Measurements from ENCODE around the gene PRSS53. TPM values are rescaled to one million over a fixed set of nuclear protein-coding genes. Genes with fewer than 3 reads are reported as not detected.

Gene PRSS53
- total RNA-seq, 4 donors from 2014 or later = 2.3 to 3.8 (median 2.7) TPM

DNA sequence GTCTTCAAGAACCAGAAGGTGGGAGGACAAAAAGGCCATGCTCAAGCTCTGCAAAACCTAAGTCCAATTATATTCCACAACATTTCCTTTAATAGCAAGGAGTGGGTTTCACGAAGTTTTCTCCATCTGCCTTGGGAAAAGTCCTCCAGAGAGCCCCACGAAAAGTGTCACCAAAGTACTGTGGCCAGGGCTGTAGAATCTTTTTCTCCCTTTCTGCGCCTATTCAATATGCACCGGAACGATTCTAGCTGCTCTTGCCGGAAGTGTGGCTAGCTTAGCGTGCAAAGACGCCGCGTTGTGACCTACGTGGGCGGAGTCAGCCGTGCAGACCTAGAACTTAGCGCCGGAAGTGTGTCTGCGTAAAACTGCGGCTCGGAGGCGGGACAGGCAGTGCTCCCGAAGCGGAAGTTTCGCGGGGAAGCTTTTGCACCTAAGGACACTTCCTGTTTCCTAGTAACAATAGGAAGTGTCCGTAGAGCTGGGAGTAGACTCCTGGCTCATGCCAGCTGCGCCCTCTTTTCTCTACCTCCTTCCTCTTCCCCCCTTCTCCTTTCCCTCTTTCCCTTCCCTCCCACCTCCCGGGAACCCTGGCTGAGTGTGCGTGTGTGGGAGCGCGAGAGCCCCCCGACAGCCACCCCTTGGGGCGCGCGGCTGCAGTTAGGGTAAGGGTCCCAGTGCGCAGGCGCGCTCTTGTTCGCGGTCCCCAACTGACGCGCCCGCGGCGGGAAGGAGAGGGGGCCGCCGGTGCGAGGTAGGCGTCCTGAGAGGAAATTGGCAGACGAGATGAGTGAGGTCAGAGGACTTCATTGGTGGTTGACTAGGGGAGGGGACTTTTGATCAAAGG lies 14.6 kb downstream of the PRSS53 start, which contains the start of the genes ZNF646 and ZNF668:
TSS of gene ZNF646 (plus strand) at position 453 of the 844 bp plus-strand sequence. CDS start 1,903 bp downstream, outside the sequence.
TSS of gene ZNF668 (minus strand) at position 271 of the 844 bp plus-strand sequence. CDS start 9,781 bp downstream, outside the sequence.
- no peak for TF ChIP-seq POLR2A (IDR thresholded peaks at IDR 0.05)
- TF ChIP-seq, protein P1, sequence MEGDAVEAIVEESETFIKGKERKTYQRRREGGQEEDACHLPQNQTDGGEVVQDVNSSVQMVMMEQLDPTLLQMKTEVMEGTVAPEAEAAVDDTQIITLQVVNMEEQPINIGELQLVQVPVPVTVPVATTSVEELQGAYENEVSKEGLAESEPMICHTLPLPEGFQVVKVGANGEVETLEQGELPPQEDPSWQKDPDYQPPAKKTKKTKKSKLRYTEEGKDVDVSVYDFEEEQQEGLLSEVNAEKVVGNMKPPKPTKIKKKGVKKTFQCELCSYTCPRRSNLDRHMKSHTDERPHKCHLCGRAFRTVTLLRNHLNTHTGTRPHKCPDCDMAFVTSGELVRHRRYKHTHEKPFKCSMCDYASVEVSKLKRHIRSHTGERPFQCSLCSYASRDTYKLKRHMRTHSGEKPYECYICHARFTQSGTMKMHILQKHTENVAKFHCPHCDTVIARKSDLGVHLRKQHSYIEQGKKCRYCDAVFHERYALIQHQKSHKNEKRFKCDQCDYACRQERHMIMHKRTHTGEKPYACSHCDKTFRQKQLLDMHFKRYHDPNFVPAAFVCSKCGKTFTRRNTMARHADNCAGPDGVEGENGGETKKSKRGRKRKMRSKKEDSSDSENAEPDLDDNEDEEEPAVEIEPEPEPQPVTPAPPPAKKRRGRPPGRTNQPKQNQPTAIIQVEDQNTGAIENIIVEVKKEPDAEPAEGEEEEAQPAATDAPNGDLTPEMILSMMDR (IDR thresholded peaks at IDR 0.05) = no peak
- DNase-seq (ENCODE audit: low spot score in 2 of 2) = peak; percentile 99

DNA sequence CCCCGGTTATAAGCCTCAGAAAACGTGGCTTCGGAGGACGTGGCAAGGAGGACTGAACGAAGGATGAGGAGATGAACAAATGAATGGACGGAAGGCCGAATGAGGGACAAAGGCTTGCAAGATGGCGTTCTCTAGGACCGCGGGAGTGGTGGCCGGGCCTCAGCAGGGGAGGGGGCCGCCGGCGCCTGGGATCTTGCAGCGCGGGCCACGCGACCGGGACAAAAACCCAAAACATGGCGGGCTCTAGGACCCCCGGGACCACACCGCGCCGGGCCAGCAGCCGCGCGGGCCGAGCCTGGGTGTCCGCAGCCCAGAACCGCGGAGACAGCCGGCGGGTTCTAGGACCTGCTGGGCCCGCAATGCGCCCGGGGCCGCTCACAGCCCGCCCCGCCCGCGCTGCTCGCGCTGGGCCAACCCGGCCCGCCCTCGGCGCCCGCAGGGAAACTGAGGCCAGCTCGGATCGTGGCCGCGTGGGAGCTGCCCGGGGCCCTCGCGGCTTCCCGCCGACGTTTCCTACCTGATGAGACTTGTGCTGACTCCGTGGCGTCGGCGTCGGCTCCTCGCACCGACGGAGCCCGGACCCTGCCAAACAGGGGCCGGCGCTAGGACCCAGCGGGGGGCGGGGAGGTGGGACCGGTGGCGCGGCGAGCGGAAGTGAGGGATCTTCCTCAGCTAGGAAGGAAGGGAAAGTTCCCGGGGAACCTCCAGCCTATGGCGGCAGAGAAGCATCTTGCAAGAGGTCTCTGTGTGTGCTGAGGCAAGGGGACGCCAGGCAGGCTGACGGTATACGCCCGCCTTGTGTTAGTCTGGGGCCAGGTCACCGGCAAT lies 15.4 kb downstream of the PRSS53 start:
- H3K4me3 ChIP-seq (ENCODE audit: low read depth, poor library complexity, severe bottlenecking) = peak overlapping the region; percentile 61
- DNase-seq (ENCODE audit: low spot score in 2 of 2) = peak; percentile 89 to 98
- intact Hi-C loops (cut with DNase I; ENCODE audit: low total_unique reads) = no loop called here
- 0 to 1% methylated on average over 35 to 77 of the region's 83 CpGs for WGBS, 2 donors
- TF ChIP-seq POLR2A (IDR thresholded peaks at IDR 0.05) = no peak
- TF ChIP-seq, protein P1 (IDR thresholded peaks at IDR 0.05) = no peak

More for the DNA sequence above, 14.6 kb downstream of the PRSS53 start, which contains the start of the genes ZNF646 and ZNF668:
- intact Hi-C loops (cut with DNase I; ENCODE audit: low total_unique reads) = no loop called here
- peak within 1 kb of the TSS; percentile 99 for H3K4me3 ChIP-seq (ENCODE audit: low read depth, poor library complexity, severe bottlenecking)
- WGBS, 2 donors = 1% methylated on average over 47 to 48 of the region's 48 CpGs

DNA sequence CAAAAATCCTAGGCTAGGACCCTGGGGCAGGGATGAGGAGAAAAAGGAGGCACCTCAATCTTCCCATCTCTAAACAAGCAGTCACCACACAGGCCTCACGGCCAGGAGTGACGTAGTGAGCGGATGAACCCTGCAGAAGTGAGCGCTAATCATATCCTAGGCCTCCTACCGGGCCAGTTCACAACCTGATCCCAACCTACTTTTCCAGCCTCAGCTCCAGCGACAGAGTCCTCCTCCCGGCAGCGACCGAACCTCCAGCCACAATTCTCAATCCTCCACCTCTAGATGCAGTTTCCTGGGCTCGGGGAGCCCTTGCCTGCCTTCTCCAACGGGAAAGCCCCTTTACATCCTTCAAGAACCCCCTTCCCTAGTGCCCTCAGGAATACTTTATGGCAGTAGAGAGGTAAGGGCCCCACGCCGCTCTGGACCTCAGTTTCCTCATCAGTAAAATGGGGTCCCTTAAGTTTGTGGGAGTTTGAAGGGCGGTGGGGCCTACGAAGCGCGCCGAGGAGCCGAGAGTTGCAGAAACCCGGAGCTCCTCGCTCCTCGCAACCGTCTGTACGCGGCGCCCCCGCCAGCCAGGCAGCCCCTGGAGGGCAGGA lies 16.1 kb downstream of the PRSS53 start:
- intact Hi-C loops (cut with DNase I; ENCODE audit: low total_unique reads) = no loop called here
- peak in 1 of 2 donors; percentile 83 for DNase-seq (ENCODE audit: low spot score in 2 of 2)
- peak overlapping the region; percentile 61 for H3K4me3 ChIP-seq (ENCODE audit: low read depth, poor library complexity, severe bottlenecking)
- no peak for TF ChIP-seq POLR2A (IDR thresholded peaks at IDR 0.05)
- TF ChIP-seq, protein P1 (IDR thresholded peaks at IDR 0.05) = no peak
- WGBS, 2 donors = 2 to 3% methylated on average over 27 of the region's 27 CpGs

DNA sequence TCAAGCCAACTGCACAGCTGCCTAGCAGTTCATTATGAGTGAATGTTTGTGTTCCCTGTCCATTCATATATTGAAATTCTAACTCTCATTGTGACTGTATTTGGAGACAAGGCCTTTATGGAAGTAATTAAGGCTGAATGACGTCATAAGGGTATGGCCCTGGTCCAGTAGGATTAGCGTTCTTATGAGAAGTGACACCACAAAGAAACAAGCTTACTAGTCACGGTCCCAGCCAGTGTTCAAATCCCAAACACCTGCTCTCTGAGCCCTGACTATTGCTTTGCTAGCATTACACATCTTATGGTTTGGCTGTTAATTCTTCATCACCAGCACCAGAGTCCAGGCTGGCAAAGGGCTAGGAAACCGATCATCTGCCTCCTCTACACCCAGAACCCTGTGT lies 16.9 kb downstream of the PRSS53 start:
- WGBS, 2 donors = 24 to 32% methylated on average over 4 of the region's 4 CpGs

DNA sequence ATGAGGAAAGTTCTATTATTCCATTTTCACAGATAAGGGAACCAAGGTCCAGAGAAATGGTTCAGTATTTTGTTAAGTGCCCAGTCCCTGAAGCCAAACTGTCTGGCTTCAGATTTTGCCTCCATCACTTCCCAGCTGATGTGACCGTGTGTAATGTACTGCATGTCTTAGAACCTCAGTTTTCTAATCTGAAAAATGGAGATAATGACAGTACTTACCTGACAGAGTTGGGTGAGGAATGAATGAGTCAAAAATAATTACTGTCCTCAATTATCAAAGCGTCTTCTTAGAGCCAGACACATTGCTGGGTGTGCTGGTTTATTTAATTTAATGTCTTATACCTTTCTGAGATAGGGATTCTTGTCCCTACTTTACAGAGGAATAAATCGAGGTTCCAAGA lies 21.4 kb downstream of the PRSS53 start:
- no peak for DNase-seq (ENCODE audit: low spot score in 2 of 2)
- H3K4me3 ChIP-seq (ENCODE audit: low read depth, poor library complexity, severe bottlenecking) = no peak overlapping the region
- no peak for TF ChIP-seq POLR2A (IDR thresholded peaks at IDR 0.05)
- TF ChIP-seq, protein P1 (IDR thresholded peaks at IDR 0.05) = no peak
- intact Hi-C loops (cut with DNase I; ENCODE audit: low total_unique reads) = no loop called here
- WGBS, 2 donors = 87 to 91% methylated on average over 3 of the region's 3 CpGs

More for the DNA sequence above, 16.9 kb downstream of the PRSS53 start:
- no peak overlapping the region for H3K4me3 ChIP-seq (ENCODE audit: low read depth, poor library complexity, severe bottlenecking)
- intact Hi-C loops (cut with DNase I; ENCODE audit: low total_unique reads) = no loop called here
- DNase-seq (ENCODE audit: low spot score in 2 of 2) = no peak
- TF ChIP-seq, protein P1 (IDR thresholded peaks at IDR 0.05) = no peak
- TF ChIP-seq POLR2A (IDR thresholded peaks at IDR 0.05) = no peak

Measured in lower leg skin (tissue), 4 donors.